HL-60 (cell line): ENCODE measurements around the gene TNFAIP8.

Experiments
- CTCF ChIP-seq: IDR thresholded peaks from one replicate; pipeline ENCODE4 v1.5.1; 2011; ENCODE audit warnings: low read length, control low read depth, inconsistent platforms; ENCODE audit not compliant: insufficient read depth
- GABPA ChIP-seq: IDR thresholded peaks from 2 replicates; pipeline ENCODE4 v1.6.1; 2012; ENCODE audit warnings: low read depth
- POLR2AphosphoS5 ChIP-seq: IDR thresholded peaks from 2 replicates; pipeline ENCODE4 v1.6.1; 2012; ENCODE audit warnings: low read depth
- REST ChIP-seq: IDR thresholded peaks from 2 replicates; pipeline ENCODE4 v1.6.1; 2012; ENCODE audit warnings: low read depth; ENCODE audit not compliant: insufficient replicate concordance
- SPI1 ChIP-seq: IDR thresholded peaks from 2 replicates; pipeline ENCODE4 v1.6.1; 2012; ENCODE audit warnings: low read depth, mild to moderate bottlenecking, borderline replicate concordance

DNA sequence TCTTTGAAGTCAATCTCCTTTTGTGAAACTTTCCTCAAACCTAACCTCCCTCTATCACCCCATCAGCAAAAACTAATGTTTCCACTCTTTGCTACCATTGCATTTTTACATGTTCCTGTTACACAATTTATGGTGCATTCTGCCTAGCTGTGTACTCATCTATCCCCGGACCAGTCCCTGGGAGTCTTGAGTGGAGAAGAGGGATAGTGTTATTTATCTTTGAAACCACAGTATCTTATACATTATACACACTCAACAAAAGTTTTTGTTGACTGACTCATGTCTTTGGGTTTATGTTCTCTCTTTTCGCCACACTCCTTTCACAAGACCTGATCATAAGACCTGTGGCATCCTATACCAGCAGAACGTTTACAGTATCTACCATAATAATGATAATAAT is 26.4 kb downstream of the TNFAIP8 start:
- TF ChIP-seq CTCF (no peak), REST (no peak), POLR2AphosphoS5 (no peak), GABPA (no peak), SPI1 (no peak)
